GM21423 (cell line): ENCODE results near the gene TGFBI.

Experiments used
- ATAC-seq: cut with Tn5 transposase; IDR thresholded peaks from one replicate; pipeline ENCODE4 v1.9.1; 2021; ENCODE audit warnings: mild to moderate bottlenecking, moderate library complexity; ENCODE audit not compliant: unreplicated experiment

Gene TGFBI

GRCh38 chr5:136028782-136029742 lies at the start of gene TGFBI:
TGFBI (plus strand) TSS chr5:136028988; CDS start chr5:136029056, 68 bp downstream.
- ATAC-seq: peak; percentile 69

- ATAC-seq: no peak
Measured at GRCh38 chr5:135978993-135979392, 49.8 kb upstream of the TGFBI start.

GRCh38 chr5:135979510-135979909 lies 49.3 kb upstream of the TGFBI start:
- no peak for ATAC-seq

- ATAC-seq: no peak
Measured at GRCh38 chr5:135980620-135981019, 48.2 kb upstream of the TGFBI start.

GRCh38 chr5:135985951-135986350 lies 42.8 kb upstream of the TGFBI start:
- ATAC-seq: no peak

- ATAC-seq: no peak
Measured at GRCh38 chr5:135986401-135986800, 42.4 kb upstream of the TGFBI start.

GRCh38 chr5:135986891-135987401 lies 41.8 kb upstream of the TGFBI start:
- ATAC-seq: no peak

GRCh38 chr5:135988546-135988945 lies 40.2 kb upstream of the TGFBI start:
- no peak for ATAC-seq

GRCh38 chr5:135989686-135990085 lies 39.1 kb upstream of the TGFBI start:
- ATAC-seq: no peak

- no peak for ATAC-seq
Measured at GRCh38 chr5:135990528-135991255, 38.1 kb upstream of the TGFBI start.

- ATAC-seq: no peak
Measured at GRCh38 chr5:135991429-135991828, 37.4 kb upstream of the TGFBI start.

- no peak for ATAC-seq
Measured at GRCh38 chr5:135993335-135993879, 35.4 kb upstream of the TGFBI start.

- ATAC-seq: no peak
Measured at GRCh38 chr5:135993880-135994636, 34.7 kb upstream of the TGFBI start.

- no peak for ATAC-seq
Measured at GRCh38 chr5:135995976-135996375, 32.8 kb upstream of the TGFBI start.

- ATAC-seq: no peak
Measured at GRCh38 chr5:135996611-135997010, 32.2 kb upstream of the TGFBI start.

GRCh38 chr5:135997673-135998335 lies 31.0 kb upstream of the TGFBI start:
- ATAC-seq: no peak

GRCh38 chr5:135998889-135999288 lies 29.9 kb upstream of the TGFBI start:
- ATAC-seq: no peak

- ATAC-seq: no peak
Measured at GRCh38 chr5:135999406-136000139, 29.2 kb upstream of the TGFBI start.

GRCh38 chr5:136000147-136000546 lies 28.6 kb upstream of the TGFBI start:
- ATAC-seq: no peak
